ENCODE data around the gene ALDH1A1. TPM values are rescaled to one million over a fixed set of nuclear protein-coding genes. Genes with fewer than 3 reads are reported as not detected.

ALDH1A1 gene
- total RNA-seq, 4 donors from 2014 or later: 2.9 to 56.6 (median 27.5) TPM

- H3K27ac ChIP-seq: no peak overlapping the region
- H3K36me3 ChIP-seq: no peaks in the 10 kb centered on the region
- no peaks in the 10 kb centered on the region for H3K9me3 ChIP-seq
- no peaks in the 10 kb centered on the region for H3K27me3 ChIP-seq
- TF ChIP-seq POLR2A (IDR thresholded peaks at IDR 0.05): no peak
- TF ChIP-seq, protein P1, sequence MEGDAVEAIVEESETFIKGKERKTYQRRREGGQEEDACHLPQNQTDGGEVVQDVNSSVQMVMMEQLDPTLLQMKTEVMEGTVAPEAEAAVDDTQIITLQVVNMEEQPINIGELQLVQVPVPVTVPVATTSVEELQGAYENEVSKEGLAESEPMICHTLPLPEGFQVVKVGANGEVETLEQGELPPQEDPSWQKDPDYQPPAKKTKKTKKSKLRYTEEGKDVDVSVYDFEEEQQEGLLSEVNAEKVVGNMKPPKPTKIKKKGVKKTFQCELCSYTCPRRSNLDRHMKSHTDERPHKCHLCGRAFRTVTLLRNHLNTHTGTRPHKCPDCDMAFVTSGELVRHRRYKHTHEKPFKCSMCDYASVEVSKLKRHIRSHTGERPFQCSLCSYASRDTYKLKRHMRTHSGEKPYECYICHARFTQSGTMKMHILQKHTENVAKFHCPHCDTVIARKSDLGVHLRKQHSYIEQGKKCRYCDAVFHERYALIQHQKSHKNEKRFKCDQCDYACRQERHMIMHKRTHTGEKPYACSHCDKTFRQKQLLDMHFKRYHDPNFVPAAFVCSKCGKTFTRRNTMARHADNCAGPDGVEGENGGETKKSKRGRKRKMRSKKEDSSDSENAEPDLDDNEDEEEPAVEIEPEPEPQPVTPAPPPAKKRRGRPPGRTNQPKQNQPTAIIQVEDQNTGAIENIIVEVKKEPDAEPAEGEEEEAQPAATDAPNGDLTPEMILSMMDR (IDR thresholded peaks at IDR 0.05): no peak
- no peak for DNase-seq
- WGBS, 2 donors: 59 to 63% methylated on average over 2 of the region's 2 CpGs
- no peak overlapping the region for H3K4me3 ChIP-seq
- intact Hi-C loops (cut with DNase I): no loop called here
- H3K4me1 ChIP-seq: no peaks in the 10 kb centered on the region
Measured at GRCh38 chr9:72971411-72971810, 18.6 kb upstream of the ALDH1A1 start.

DNA sequence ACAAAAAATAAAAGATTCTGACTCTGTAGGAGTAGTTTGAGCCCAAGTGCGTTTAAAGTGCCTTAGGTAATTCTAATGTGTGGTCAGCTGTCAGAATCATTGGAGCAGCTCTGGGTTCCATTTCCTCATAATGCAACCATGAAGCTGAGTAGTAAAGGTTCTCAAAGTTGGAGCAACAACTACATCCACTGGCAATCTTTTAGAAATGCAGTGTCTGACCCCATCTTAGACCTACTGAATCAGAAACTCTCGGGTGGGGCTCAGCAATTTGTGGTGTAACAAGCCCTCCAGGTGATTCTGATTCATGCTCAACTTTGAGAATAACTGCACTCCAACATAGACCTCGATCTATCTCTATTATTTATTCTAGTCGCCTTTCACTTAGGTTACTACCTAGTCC lies 7.6 kb upstream of the ALDH1A1 start:
- Histone ChIP-seq H3K4me1 (no peaks in the 10 kb centered on the region), H3K9me3 (no peaks in the 10 kb centered on the region), H3K27me3 (no peaks in the 10 kb centered on the region), H3K27ac (no peak overlapping the region), H3K4me3 (no peak overlapping the region), H3K36me3 (no peaks in the 10 kb centered on the region)
- DNase-seq: no peak
- 36 to 51% methylated on average over 4 of the region's 4 CpGs for WGBS, 2 donors
- intact Hi-C loops (cut with DNase I): no loop called here
- no peak for TF ChIP-seq POLR2A (IDR thresholded peaks at IDR 0.05)
- TF ChIP-seq, protein P1 (IDR thresholded peaks at IDR 0.05): no peak

DNA sequence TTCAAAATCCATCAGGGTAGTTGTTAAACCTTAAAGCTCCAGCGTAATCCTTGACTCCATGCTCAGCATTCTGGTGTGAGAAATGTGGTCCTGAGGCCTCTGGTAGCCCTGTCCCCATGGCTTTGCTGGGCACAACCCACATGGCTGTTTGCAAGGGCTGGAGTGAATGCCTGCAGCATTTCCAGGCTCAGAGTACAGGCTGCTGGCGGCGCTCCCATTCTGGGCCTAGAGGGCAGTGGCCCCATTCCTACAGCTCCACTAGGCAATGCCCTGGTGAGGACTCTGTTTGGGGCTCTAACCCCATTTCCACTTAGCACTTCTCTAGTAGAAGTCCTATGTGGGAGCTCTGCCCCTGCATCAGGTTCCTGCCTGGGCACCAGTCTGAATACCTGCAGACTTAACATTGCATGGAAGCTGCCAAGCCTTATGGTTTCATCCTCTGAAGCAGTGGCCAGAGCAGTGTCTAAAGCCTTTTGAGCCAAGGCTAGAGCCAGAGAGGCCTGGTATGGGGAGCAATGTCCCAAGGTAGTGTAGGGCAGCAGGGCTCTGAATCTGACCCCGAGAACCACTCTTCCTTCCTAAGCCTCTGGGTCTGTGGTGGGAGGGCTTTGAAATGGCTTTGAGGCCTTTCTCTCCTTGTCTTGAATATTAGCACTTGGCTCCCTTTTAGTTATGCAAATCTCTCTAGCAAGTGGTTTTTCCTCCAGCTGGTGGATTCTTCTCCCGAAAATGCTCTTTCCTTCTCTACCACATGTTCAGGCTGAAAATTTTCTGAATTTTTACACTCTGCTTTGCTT lies 5.8 kb upstream of the ALDH1A1 start:
- Histone ChIP-seq H3K9me3 (no peaks in the 10 kb centered on the region), H3K36me3 (no peaks in the 10 kb centered on the region), H3K4me1 (peaks cover 0 to 6% (median 4%) of the 10 kb centered on the region in 3 donors), H3K27ac (no peak overlapping the region), H3K27me3 (no peaks in the 10 kb centered on the region), H3K4me3 (no peak overlapping the region)
- 84 to 91% methylated on average over 3 to 5 of the region's 5 CpGs for WGBS, 2 donors
- TF ChIP-seq POLR2A (IDR thresholded peaks at IDR 0.05): no peak
- TF ChIP-seq, protein P1 (IDR thresholded peaks at IDR 0.05): no peak
- intact Hi-C loops (cut with DNase I): no loop called here
- DNase-seq: no peak

GRCh38 chr9:72955571-72955970 lies 2.7 kb upstream of the ALDH1A1 start:
- H3K4me1 ChIP-seq: peaks cover 0 to 32% (median 9%) of the 10 kb centered on the region in 3 donors
- TF ChIP-seq, protein P1 (IDR thresholded peaks at IDR 0.05): no peak
- no peak for TF ChIP-seq POLR2A (IDR thresholded peaks at IDR 0.05)
- no peak overlapping the region for H3K4me3 ChIP-seq
- H3K27me3 ChIP-seq: no peaks in the 10 kb centered on the region
- no peak for DNase-seq
- H3K36me3 ChIP-seq: no peaks in the 10 kb centered on the region
- intact Hi-C loops (cut with DNase I): no loop called here
- WGBS, 2 donors: 72 to 94% methylated on average over 1 of the region's 1 CpG
- H3K27ac ChIP-seq: peak overlapping the region in 2 of 4 donors; percentile 8 to 60
- no peaks in the 10 kb centered on the region for H3K9me3 ChIP-seq

DNA sequence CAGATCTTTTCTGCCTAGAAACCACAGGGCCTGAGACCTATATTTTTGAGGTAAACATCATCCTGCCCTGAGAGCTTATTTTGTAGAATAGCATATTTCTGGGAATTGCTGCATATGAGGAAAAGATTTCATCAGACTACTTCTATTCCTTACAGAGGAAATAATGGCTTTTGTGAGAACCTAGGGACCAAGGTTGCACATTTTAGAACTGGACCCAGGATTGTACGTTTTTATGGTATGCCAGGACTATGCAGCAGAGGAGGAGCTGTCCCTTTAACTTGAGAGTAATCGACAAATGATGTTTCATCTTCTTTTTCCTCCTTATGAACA lies 2.2 kb upstream of the ALDH1A1 start:
- peak overlapping the region in 2 of 4 donors; percentile 8 to 60 for H3K27ac ChIP-seq
- 49 to 89% methylated on average over 2 of the region's 2 CpGs for WGBS, 2 donors

More for the DNA sequence above, 2.2 kb upstream of the ALDH1A1 start:
- intact Hi-C loops (cut with DNase I): no loop called here
- no peaks in the 10 kb centered on the region for H3K9me3 ChIP-seq
- no peaks in the 10 kb centered on the region for H3K27me3 ChIP-seq
- peaks cover 0 to 36% (median 9%) of the 10 kb centered on the region in 3 donors for H3K4me1 ChIP-seq
- H3K36me3 ChIP-seq: no peaks in the 10 kb centered on the region
- TF ChIP-seq, protein P1 (IDR thresholded peaks at IDR 0.05): no peak
- TF ChIP-seq POLR2A (IDR thresholded peaks at IDR 0.05): no peak
- DNase-seq: no peak
- H3K4me3 ChIP-seq: no peak overlapping the region

All from esophagus squamous epithelium (tissue), 5 donors.